Measurements from ENCODE around the gene SNF8. TPM values are rescaled to one million over a fixed set of nuclear protein-coding genes. Genes with fewer than 3 reads are reported as not detected.

SNF8 gene
- polyA plus RNA-seq, 1 donor (not counting 4 experiments of a cell fraction or from before 2014, with no cell fraction given), result 90.5 TPM

DNA sequence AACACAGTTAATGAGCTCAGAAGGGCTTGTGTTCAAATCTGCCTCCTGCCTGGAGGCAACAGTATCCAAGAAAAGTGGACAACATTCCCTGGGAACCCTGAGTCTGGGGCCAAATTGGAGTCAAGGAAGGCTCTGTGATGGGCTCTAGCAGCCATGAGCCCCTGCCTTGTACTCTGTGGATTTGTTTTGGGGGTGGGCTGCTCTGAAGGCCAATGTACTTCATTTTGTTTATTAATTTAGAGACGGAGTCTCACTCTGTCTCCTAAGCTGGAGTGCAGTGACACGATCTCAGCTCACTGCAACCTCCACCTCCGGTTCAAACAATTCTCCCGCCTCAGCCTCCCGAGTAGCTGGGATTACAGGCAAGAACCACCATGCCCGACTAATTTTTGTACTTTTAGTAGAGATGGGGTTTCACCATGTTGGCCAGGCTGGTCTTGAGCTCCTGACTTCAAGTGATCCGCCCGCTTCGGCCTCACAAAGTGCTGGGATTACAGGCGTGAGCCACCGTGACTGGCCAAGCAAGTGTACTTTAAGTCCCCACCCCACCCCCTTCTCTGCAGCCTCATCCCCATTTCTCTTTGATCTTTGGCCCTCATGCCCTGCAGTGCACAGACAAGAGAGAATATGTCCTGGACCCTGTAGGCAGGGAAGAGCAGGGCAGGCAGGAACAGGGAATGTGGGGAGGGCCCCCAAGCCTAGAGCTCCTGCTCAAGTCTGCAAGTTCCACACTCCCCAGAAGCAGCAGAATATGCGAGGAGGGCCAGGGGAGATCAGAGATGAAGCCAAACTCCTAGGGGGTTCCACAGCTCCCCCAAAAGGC, 26.4 kb upstream of the SNF8 start:
- Histone ChIP-seq H4K20me1 (ENCODE audit: control insufficient read depth, extremely low read depth, insufficient read depth, low read length) (no peaks in the 10 kb centered on the region), H3K4me2 (ENCODE audit: control insufficient read depth, extremely low read depth, insufficient read depth, low read depth, low read length) (no peak overlapping the region), H3K27ac (ENCODE audit: control insufficient read depth, insufficient read depth, low read length) (no peak overlapping the region), H3K9me3 (ENCODE audit: control insufficient read depth, low read depth, low read length) (no peaks in the 10 kb centered on the region), H3K36me3 (ENCODE audit: control insufficient read depth in 2 of 2, extremely low read depth in 1 of 2, insufficient read depth in 2 of 2, low read length in 2 of 2) (no peaks in the 10 kb centered on the region), H3K9ac (ENCODE audit: control insufficient read depth, extremely low read depth, insufficient read depth, low read length) (no peak overlapping the region), H3K79me2 (ENCODE audit: control insufficient read depth, insufficient read depth, low read length) (no peaks in the 10 kb centered on the region), H3K4me3 (ENCODE audit: control insufficient read depth in 2 of 3, extremely low read depth in 1 of 3, insufficient read depth in 2 of 3, low read depth in 1 of 3, low read length in 3 of 3) (no peak overlapping the region), H3K4me1 (ENCODE audit: control insufficient read depth, extremely low read depth, insufficient read depth, low read length) (peaks cover 11% of the 10 kb centered on the region), H3K9me1 (ENCODE audit: control insufficient read depth, extremely low read depth, insufficient read depth, low read length) (no peaks in the 10 kb centered on the region), H2AFZ (ENCODE audit: control insufficient read depth, low read length) (no peak overlapping the region), H3K27me3 (ENCODE audit: control insufficient read depth, extremely low read depth, insufficient read depth, low read length) (peaks cover 14% of the 10 kb centered on the region)
- TF ChIP-seq, protein P1, sequence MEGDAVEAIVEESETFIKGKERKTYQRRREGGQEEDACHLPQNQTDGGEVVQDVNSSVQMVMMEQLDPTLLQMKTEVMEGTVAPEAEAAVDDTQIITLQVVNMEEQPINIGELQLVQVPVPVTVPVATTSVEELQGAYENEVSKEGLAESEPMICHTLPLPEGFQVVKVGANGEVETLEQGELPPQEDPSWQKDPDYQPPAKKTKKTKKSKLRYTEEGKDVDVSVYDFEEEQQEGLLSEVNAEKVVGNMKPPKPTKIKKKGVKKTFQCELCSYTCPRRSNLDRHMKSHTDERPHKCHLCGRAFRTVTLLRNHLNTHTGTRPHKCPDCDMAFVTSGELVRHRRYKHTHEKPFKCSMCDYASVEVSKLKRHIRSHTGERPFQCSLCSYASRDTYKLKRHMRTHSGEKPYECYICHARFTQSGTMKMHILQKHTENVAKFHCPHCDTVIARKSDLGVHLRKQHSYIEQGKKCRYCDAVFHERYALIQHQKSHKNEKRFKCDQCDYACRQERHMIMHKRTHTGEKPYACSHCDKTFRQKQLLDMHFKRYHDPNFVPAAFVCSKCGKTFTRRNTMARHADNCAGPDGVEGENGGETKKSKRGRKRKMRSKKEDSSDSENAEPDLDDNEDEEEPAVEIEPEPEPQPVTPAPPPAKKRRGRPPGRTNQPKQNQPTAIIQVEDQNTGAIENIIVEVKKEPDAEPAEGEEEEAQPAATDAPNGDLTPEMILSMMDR (optimal IDR thresholded peaks at IDR 0.05 in 1 of 3, IDR thresholded peaks at IDR 0.05 in 1 of 3, conservative IDR thresholded peaks at IDR 0.05 in 1 of 3; ENCODE audit: extremely low read depth in 1 of 3, insufficient read depth in 2 of 3, low read length in 3 of 3), result no peak
- TF ChIP-seq EZH2 (IDR thresholded peaks at IDR 0.05; ENCODE audit: low read length), result no peak
- FAIRE-seq (no peak), DNase-seq (ENCODE audit: low read depth, low spot score) (no peak)
- dilution Hi-C loops (cut with MboI; ENCODE audit: extremely low pct_ligation_motif_present, low sequenced_read_pairs), result no loop called here

GRCh38 chr17:48970224-48970623, 25.6 kb upstream of the SNF8 start:
- H3K79me2 ChIP-seq (ENCODE audit: control insufficient read depth, insufficient read depth, low read length), result no peaks in the 10 kb centered on the region
- no peak overlapping the region for H3K4me2 ChIP-seq (ENCODE audit: control insufficient read depth, extremely low read depth, insufficient read depth, low read depth, low read length)
- no peaks in the 10 kb centered on the region for H3K9me1 ChIP-seq (ENCODE audit: control insufficient read depth, extremely low read depth, insufficient read depth, low read length)
- H3K27ac ChIP-seq (ENCODE audit: control insufficient read depth, insufficient read depth, low read length), result no peak overlapping the region
- H3K4me3 ChIP-seq (ENCODE audit: control insufficient read depth in 2 of 3, extremely low read depth in 1 of 3, insufficient read depth in 2 of 3, low read depth in 1 of 3, low read length in 3 of 3), result no peak overlapping the region
- dilution Hi-C loops (cut with MboI; ENCODE audit: extremely low pct_ligation_motif_present, low sequenced_read_pairs), result no loop called here
- no peaks in the 10 kb centered on the region for H3K36me3 ChIP-seq (ENCODE audit: control insufficient read depth in 2 of 2, extremely low read depth in 1 of 2, insufficient read depth in 2 of 2, low read length in 2 of 2)
- no peak for DNase-seq (ENCODE audit: low read depth, low spot score)
- no peak overlapping the region for H2AFZ ChIP-seq (ENCODE audit: control insufficient read depth, low read length)
- peaks cover 11% of the 10 kb centered on the region for H3K4me1 ChIP-seq (ENCODE audit: control insufficient read depth, extremely low read depth, insufficient read depth, low read length)
- TF ChIP-seq EZH2 (IDR thresholded peaks at IDR 0.05; ENCODE audit: low read length), result no peak
- TF ChIP-seq, protein P1 (optimal IDR thresholded peaks at IDR 0.05 in 1 of 3, IDR thresholded peaks at IDR 0.05 in 1 of 3, conservative IDR thresholded peaks at IDR 0.05 in 1 of 3; ENCODE audit: extremely low read depth in 1 of 3, insufficient read depth in 2 of 3, low read length in 3 of 3), result no peak
- H3K9ac ChIP-seq (ENCODE audit: control insufficient read depth, extremely low read depth, insufficient read depth, low read length), result no peak overlapping the region
- no peak for FAIRE-seq
- peaks cover 14% of the 10 kb centered on the region for H3K27me3 ChIP-seq (ENCODE audit: control insufficient read depth, extremely low read depth, insufficient read depth, low read length)
- H3K9me3 ChIP-seq (ENCODE audit: control insufficient read depth, low read depth, low read length), result no peaks in the 10 kb centered on the region
- H4K20me1 ChIP-seq (ENCODE audit: control insufficient read depth, extremely low read depth, insufficient read depth, low read length), result no peaks in the 10 kb centered on the region

Measured in keratinocyte (primary cell).